GM23338 (cell line): ENCODE data around the gene CCNY. TPM values are rescaled to one million over a fixed set of nuclear protein-coding genes. Genes with fewer than 3 reads are reported as not detected.

Experiments used
- ATAC-seq: fragments of 200-7000 bp; cut with Tn5 transposase; 3 replicates; pipeline ENCODE4 v1.9.1; 2020
- DNase-seq: peaks from one replicate; pipeline ENCODE4 v3.0.0-alpha.2; 2015; ENCODE audit warnings: low spot score
- H2AFZ ChIP-seq: fragments of 200-600 bp; sonication (generic); 2 replicates; pipeline ENCODE4 v1.8.0; 2016; ENCODE audit warnings: antibody characterized with exemption, mild to moderate bottlenecking, moderate library complexity
- H3F3A ChIP-seq: fragments of 200-600 bp; sonication (generic); replicated peaks from 2 replicates; pipeline ENCODE4 v1.8.0; 2017; ENCODE audit warnings: antibody characterized with exemption, mixed run types, low read depth
- H3K27ac ChIP-seq: fragments of 200-600 bp; sonication (generic); 2 replicates; pipeline ENCODE4 v1.6.1; 2016; ENCODE audit warnings: low read depth
- H3K27me3 ChIP-seq: fragments of 200-600 bp; sonication (generic); 2 replicates; pipeline ENCODE4 v1.8.0; 2016; ENCODE audit warnings: mild to moderate bottlenecking, mixed run types, moderate library complexity; ENCODE audit not compliant: insufficient read depth
- H3K36me3 ChIP-seq: fragments of 200-600 bp; sonication (generic); 2 replicates; pipeline ENCODE4 v1.8.0; 2016; ENCODE audit warnings: mild to moderate bottlenecking; ENCODE audit not compliant: insufficient read depth
- H3K4me1 ChIP-seq: fragments of 200-600 bp; sonication (generic); 2 replicates; pipeline ENCODE4 v1.8.0; 2016; ENCODE audit warnings: mild to moderate bottlenecking, moderate library complexity; ENCODE audit not compliant: insufficient read depth
- H3K4me2 ChIP-seq: fragments of 200-600 bp; sonication (generic); 2 replicates; pipeline ENCODE4 v1.7.1; 2017; ENCODE audit warnings: mixed run types
- H3K4me3 ChIP-seq: fragments of 200-600 bp; sonication (generic); 2 replicates; pipeline ENCODE4 v1.6.1; 2016; ENCODE audit warnings: mixed run types
- H3K79me2 ChIP-seq: fragments of 200-600 bp; sonication (generic); replicated peaks from 2 replicates; pipeline ENCODE4 v1.8.0; 2017; ENCODE audit warnings: mild to moderate bottlenecking; ENCODE audit not compliant: insufficient read depth
- H3K9me2 ChIP-seq: fragments of 200-600 bp; sonication (generic); 2 replicates; pipeline ENCODE4 v1.8.0; 2017; ENCODE audit not compliant: insufficient read depth
- H4K20me1 ChIP-seq: fragments of 200-600 bp; sonication (generic); replicated peaks from 2 replicates; pipeline ENCODE4 v1.8.0; 2017; ENCODE audit warnings: mild to moderate bottlenecking; ENCODE audit not compliant: insufficient read depth
- H3K27ac Mint-ChIP-seq: 2 replicates; pipeline ENCODE4 v1.8.0; 2020; ENCODE audit warnings: inconsistent platforms, mild to moderate bottlenecking, moderate library complexity, mixed read lengths
- H3K27me3 Mint-ChIP-seq: 3 replicates; pipeline ENCODE4 v1.8.0; 2022; ENCODE audit warnings: low read depth, mild to moderate bottlenecking, moderate library complexity, mixed read lengths, inconsistent platforms; ENCODE audit not compliant: insufficient read depth, poor library complexity
- H3K36me3 Mint-ChIP-seq: 3 replicates; pipeline ENCODE4 v1.8.0; 2021; ENCODE audit warnings: low read depth, mild to moderate bottlenecking, inconsistent platforms, moderate library complexity, mixed read lengths
- H3K4me1 Mint-ChIP-seq: 3 replicates; pipeline ENCODE4 v1.8.0; 2020; ENCODE audit warnings: mild to moderate bottlenecking, inconsistent platforms, mixed read lengths
- H3K4me3 Mint-ChIP-seq: 3 replicates; pipeline ENCODE4 v1.8.0; 2021; ENCODE audit warnings: moderate library complexity, mild to moderate bottlenecking, inconsistent platforms, mixed read lengths
- H3K9me3 Mint-ChIP-seq: 3 replicates; pipeline ENCODE4 v1.8.0; 2020; ENCODE audit warnings: moderate library complexity, mild to moderate bottlenecking, inconsistent platforms, mixed read lengths
- CREB1 ChIP-seq: fragments of 250-450 bp; sonication (Bioruptor Pico); IDR thresholded peaks from 2 replicates; pipeline ENCODE4 v1.5.0; 2020; ENCODE audit warnings: low read depth, mild to moderate bottlenecking, moderate library complexity
- JUNB ChIP-seq: IDR thresholded peaks from one replicate; pipeline ENCODE4 v1.6.1; 2016; ENCODE audit warnings: antibody characterized with exemption; ENCODE audit not compliant: unreplicated experiment
- NANOG ChIP-seq: IDR thresholded peaks from 2 replicates; pipeline ENCODE4 v1.6.1; 2016; ENCODE audit warnings: antibody characterized with exemption, borderline replicate concordance
- POLR2AphosphoS5 ChIP-seq: IDR thresholded peaks from 2 replicates; pipeline ENCODE4 v1.6.1; 2016; ENCODE audit warnings: antibody characterized with exemption, low read depth
- STAT1 ChIP-seq: IDR thresholded peaks from one replicate; pipeline ENCODE4 v1.6.1; 2016; ENCODE audit warnings: antibody characterized with exemption; ENCODE audit not compliant: unreplicated experiment
- ZNF114 ChIP-seq: fragments of 250-450 bp; sonication (Bioruptor Pico); IDR thresholded peaks from 2 replicates; pipeline ENCODE4 v1.5.0; 2020; ENCODE audit warnings: mild to moderate bottlenecking, moderate library complexity
- ZNF331 ChIP-seq: fragments of 250-450 bp; sonication (Bioruptor Pico); IDR thresholded peaks from 2 replicates; pipeline ENCODE4 v1.5.0; 2020; ENCODE audit warnings: low read depth, mild to moderate bottlenecking, moderate library complexity
- polyA plus RNA-seq: library from polyadenylated mRNA; unstranded; fragments of >200 nt; fragmentation: Nextera tagmentation; extraction: Ambion mirVana; gene quantifications from 2 replicates; pipeline ENCODE4 v1.2.1, GENCODE V29; 2016
- total RNA-seq: library from RNA; depleted of rRNA; stranded (reverse); fragments of >200 nt; shearing (Covaris generic); gene quantifications from 2 replicates; pipeline ENCODE4 v1.2.3, GENCODE V29; 2014
- TF ChIP-seq, protein P1 (sequence below): IDR thresholded peaks from one replicate; pipeline ENCODE4 v1.6.1; 2018; ENCODE audit warnings: antibody characterized with exemption; ENCODE audit not compliant: unreplicated experiment

The CCNY gene
- total and polyA plus RNA-seq, 2 experiments from 2014 or later: 14.2 to 29.0 TPM

DNA sequence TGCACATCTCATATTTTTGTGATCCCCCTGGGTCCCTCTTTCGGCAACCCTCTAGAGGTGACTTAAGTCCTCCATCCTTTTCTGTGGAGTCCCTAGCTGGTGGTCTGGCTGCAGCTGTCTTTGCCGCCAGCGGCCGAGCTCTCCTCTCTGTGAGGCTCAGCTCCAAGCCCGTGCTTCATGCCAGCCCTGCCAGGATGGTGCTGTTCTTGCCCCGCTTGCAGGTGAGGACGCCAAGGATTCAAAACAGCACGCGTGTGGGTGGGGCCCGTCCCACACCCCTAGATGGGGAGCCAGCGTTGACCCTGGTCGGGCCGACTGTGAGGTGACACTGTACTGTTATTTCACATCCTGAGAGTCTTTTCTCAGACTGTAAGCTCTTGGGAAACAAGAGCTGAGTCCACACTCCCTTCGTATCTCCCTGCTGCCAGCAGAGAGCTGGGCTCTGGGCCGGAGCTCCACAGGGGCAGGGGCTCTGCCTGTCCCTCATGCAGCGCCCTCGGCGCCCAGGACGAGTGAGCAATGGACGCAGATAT lies 232.2 kb downstream of the CCNY start (continued):
- TF ChIP-seq ZNF331: no peak
- TF ChIP-seq JUNB: no peak
- TF ChIP-seq CREB1: no peak
- TF ChIP-seq, protein P1, sequence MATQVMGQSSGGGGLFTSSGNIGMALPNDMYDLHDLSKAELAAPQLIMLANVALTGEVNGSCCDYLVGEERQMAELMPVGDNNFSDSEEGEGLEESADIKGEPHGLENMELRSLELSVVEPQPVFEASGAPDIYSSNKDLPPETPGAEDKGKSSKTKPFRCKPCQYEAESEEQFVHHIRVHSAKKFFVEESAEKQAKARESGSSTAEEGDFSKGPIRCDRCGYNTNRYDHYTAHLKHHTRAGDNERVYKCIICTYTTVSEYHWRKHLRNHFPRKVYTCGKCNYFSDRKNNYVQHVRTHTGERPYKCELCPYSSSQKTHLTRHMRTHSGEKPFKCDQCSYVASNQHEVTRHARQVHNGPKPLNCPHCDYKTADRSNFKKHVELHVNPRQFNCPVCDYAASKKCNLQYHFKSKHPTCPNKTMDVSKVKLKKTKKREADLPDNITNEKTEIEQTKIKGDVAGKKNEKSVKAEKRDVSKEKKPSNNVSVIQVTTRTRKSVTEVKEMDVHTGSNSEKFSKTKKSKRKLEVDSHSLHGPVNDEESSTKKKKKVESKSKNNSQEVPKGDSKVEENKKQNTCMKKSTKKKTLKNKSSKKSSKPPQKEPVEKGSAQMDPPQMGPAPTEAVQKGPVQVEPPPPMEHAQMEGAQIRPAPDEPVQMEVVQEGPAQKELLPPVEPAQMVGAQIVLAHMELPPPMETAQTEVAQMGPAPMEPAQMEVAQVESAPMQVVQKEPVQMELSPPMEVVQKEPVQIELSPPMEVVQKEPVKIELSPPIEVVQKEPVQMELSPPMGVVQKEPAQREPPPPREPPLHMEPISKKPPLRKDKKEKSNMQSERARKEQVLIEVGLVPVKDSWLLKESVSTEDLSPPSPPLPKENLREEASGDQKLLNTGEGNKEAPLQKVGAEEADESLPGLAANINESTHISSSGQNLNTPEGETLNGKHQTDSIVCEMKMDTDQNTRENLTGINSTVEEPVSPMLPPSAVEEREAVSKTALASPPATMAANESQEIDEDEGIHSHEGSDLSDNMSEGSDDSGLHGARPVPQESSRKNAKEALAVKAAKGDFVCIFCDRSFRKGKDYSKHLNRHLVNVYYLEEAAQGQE: no peak
- no peak for TF ChIP-seq NANOG
- TF ChIP-seq STAT1: no peak

DNA sequence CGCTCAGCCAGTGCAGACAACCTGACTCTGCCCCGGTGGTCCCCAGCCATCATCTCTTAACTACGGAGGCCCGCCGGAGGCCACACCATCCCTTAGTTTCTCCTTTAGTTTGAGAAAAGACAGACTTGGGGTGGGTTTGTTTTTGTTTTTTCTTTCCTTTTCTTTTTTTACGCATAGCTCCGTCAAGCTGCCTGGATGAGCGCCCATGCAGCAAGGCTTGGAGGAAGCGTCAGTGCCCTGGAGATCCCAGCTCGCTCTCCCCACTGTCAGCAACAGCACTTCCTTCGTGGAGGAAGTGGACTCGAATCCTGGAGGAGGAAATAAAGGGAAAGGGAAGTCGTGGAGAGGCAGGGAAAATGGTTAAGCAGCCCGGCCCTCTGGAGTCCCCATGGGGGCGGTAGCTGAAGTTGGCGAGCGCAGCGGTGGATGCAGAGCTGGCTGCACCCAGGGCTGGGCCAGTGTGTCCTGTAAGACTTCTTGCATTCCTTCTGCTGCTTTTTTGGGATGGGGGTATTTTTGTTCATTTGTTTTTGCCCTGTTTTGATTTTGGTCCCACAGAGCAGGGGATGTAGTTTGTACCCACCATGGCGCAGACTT lies 232.9 kb downstream of the CCNY start:
- H3K27me3 ChIP-seq: no peaks in the 10 kb centered on the region
- DNase-seq: no peak
- Mint-ChIP-seq H3K27ac (no peak overlapping the region), H3K4me1 (peaks cover 7% of the 10 kb centered on the region), H3K9me3 (no peaks in the 10 kb centered on the region), H3K4me3 (no peak overlapping the region), H3K36me3 (peaks cover 20% of the 10 kb centered on the region), H3K27me3 (peaks cover 6% of the 10 kb centered on the region)
- no peak overlapping the region for H2AFZ ChIP-seq
- H3K4me2 ChIP-seq: no peak overlapping the region
- no peak overlapping the region for H3K4me3 ChIP-seq
- ATAC-seq: peak; percentile 19; the same call in 1 of the 3 replicates
- TF ChIP-seq JUNB (no peak), POLR2AphosphoS5 (no peak), ZNF114 (no peak)
- H3K79me2 ChIP-seq: no peaks in the 10 kb centered on the region
- H3K36me3 ChIP-seq: no peaks in the 10 kb centered on the region
- H3K4me1 ChIP-seq: peaks cover 4% of the 10 kb centered on the region; the same call in 1 of the 2 replicates
- no peaks in the 10 kb centered on the region; the same call in 1 of the 2 replicates for H4K20me1 ChIP-seq
- H3K27ac ChIP-seq: no peak overlapping the region
- H3K9me2 ChIP-seq: no peaks in the 10 kb centered on the region
- H3F3A ChIP-seq: no peaks in the 10 kb centered on the region

DNA sequence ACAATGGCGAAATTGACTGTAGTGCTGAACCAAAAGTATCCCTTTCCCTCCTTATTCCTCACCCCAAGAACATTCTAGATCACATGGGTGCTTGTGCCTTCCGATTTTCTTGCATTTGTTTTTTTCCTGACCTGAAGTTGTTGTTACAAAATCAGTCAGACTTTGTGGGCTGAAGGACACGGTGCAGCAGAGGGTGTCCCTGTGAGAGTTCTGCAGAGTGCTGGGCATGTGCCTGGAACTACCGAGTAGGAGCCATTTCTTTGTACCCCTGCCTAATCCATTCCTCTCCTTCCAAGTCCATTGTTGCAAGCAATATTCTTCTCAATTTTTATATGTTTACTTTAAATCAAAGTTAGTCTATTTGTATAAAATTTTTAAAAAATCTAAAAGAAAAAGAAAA lies 233.5 kb downstream of the CCNY start:
- TF ChIP-seq ZNF331 (no peak), JUNB (no peak), STAT1 (no peak)
- Histone ChIP-seq H3K4me3 (no peak overlapping the region), H3K4me2 (no peak overlapping the region), H3K27me3 (no peaks in the 10 kb centered on the region), H3K9me2 (no peaks in the 10 kb centered on the region), H4K20me1 (no peaks in the 10 kb centered on the region; the same call in 1 of the 2 replicates), H3K27ac (no peak overlapping the region), H3K36me3 (no peaks in the 10 kb centered on the region), H3K4me1 (peaks cover 4% of the 10 kb centered on the region; the same call in 1 of the 2 replicates), H2AFZ (no peak overlapping the region), H3K79me2 (no peaks in the 10 kb centered on the region), H3F3A (no peaks in the 10 kb centered on the region)
- no peak for ATAC-seq
- H3K4me1 Mint-ChIP-seq: peaks cover 9% of the 10 kb centered on the region
- peaks cover 20% of the 10 kb centered on the region for H3K36me3 Mint-ChIP-seq
- H3K27me3 Mint-ChIP-seq: peaks cover 5% of the 10 kb centered on the region
- H3K27ac Mint-ChIP-seq: no peak overlapping the region
- H3K9me3 Mint-ChIP-seq: no peaks in the 10 kb centered on the region
- H3K4me3 Mint-ChIP-seq: no peak overlapping the region
- DNase-seq: no peak
